Amniotic stem cell (primary cell): ENCODE data around the gene DGKI.

Experiments
- DNase-seq: peaks from one replicate; lab custom pipeline; 2025; lab: John Stamatoyannopoulos, UW

The DGKI gene

GRCh38 chr7:137787301-137787976, 59.3 kb downstream of the DGKI start:
- DNase-seq: no peak

GRCh38 chr7:137778511-137778910, 68.3 kb downstream of the DGKI start:
- no peak for DNase-seq

GRCh38 chr7:137774793-137775201, 72.0 kb downstream of the DGKI start:
- peak; percentile 20 for DNase-seq

GRCh38 chr7:137772748-137773147, 74.0 kb downstream of the DGKI start:
- DNase-seq: peak; percentile 15

- no peak for DNase-seq
These were observed 74.5 kb downstream of the DGKI start for GRCh38 chr7:137772316-137772715.

GRCh38 chr7:137771679-137772078, 75.1 kb downstream of the DGKI start:
- peak; percentile 26 for DNase-seq

GRCh38 chr7:137771273-137771672, 75.5 kb downstream of the DGKI start:
- no peak for DNase-seq

- DNase-seq: no peak
These were observed 78.4 kb downstream of the DGKI start for GRCh38 chr7:137768366-137768765.

GRCh38 chr7:137762334-137762733, 84.4 kb downstream of the DGKI start:
- DNase-seq: no peak

GRCh38 chr7:137760111-137760510, 86.7 kb downstream of the DGKI start:
- DNase-seq: no peak

- no peak for DNase-seq
These were observed 89.4 kb downstream of the DGKI start for GRCh38 chr7:137757146-137757925.

GRCh38 chr7:137755846-137756651, 90.7 kb downstream of the DGKI start:
- DNase-seq: no peak

GRCh38 chr7:137755427-137755826, 91.3 kb downstream of the DGKI start:
- DNase-seq: no peak

GRCh38 chr7:137753948-137754851, 92.6 kb downstream of the DGKI start:
- DNase-seq: no peak

GRCh38 chr7:137753575-137753947, 93.2 kb downstream of the DGKI start:
- DNase-seq: no peak

GRCh38 chr7:137753067-137753466, 93.7 kb downstream of the DGKI start:
- no peak for DNase-seq

GRCh38 chr7:137751361-137752009, 95.3 kb downstream of the DGKI start:
- no peak for DNase-seq

- DNase-seq: no peak
These were observed 99.3 kb downstream of the DGKI start for GRCh38 chr7:137747359-137748031.

GRCh38 chr7:137743021-137743420, 103.8 kb downstream of the DGKI start:
- DNase-seq: no peak

- DNase-seq: no peak
These were observed 104.7 kb downstream of the DGKI start for GRCh38 chr7:137742051-137742450.

- no peak for DNase-seq
These were observed 105.3 kb downstream of the DGKI start for GRCh38 chr7:137741443-137741842.
